Measurements from ENCODE around the gene THAP4.
"Not testable (repeated sequence)": the region's sequence is repeated elsewhere in the genome, so short reads cannot be mapped to it uniquely, and the experiment has no call there.

The THAP4 gene

GRCh38 chr2:241586564-241587264 is 50.2 kb downstream of the THAP4 start:
- DNase-seq (ENCODE audit: low read depth in 2 of 2): no peak

GRCh38 chr2:241584436-241584835 is 52.5 kb downstream of the THAP4 start:
- DNase-seq (ENCODE audit: low read depth in 2 of 2): no peak

- no peak for DNase-seq (ENCODE audit: low read depth in 2 of 2)
Observed at GRCh38 chr2:241582806-241583205, 54.2 kb downstream of the THAP4 start.

GRCh38 chr2:241582328-241582727 is 54.6 kb downstream of the THAP4 start:
- DNase-seq (ENCODE audit: low read depth in 2 of 2): no peak

- no peak for DNase-seq (ENCODE audit: low read depth in 2 of 2)
Observed at GRCh38 chr2:241579281-241579680, 57.7 kb downstream of the THAP4 start.

- DNase-seq (ENCODE audit: low read depth in 2 of 2): no peak
Observed at GRCh38 chr2:241577413-241578122, 59.4 kb downstream of the THAP4 start.

GRCh38 chr2:241576293-241576654 is 60.7 kb downstream of the THAP4 start:
- no peak for DNase-seq (ENCODE audit: low read depth in 2 of 2)

- no peak for DNase-seq (ENCODE audit: low read depth in 2 of 2)
Observed at GRCh38 chr2:241575624-241576292, 61.2 kb downstream of the THAP4 start.

- no peak for DNase-seq (ENCODE audit: low read depth in 2 of 2)
Observed at GRCh38 chr2:241574911-241575623, 61.9 kb downstream of the THAP4 start.

GRCh38 chr2:241573741-241574140 is 63.2 kb downstream of the THAP4 start:
- no peak for DNase-seq (ENCODE audit: low read depth in 2 of 2)

- not testable (repeated sequence) for DNase-seq (ENCODE audit: low read depth in 2 of 2)
Observed at GRCh38 chr2:241572915-241573651, 63.9 kb downstream of the THAP4 start.

- no peak for DNase-seq (ENCODE audit: low read depth in 2 of 2)
Observed at GRCh38 chr2:241571821-241572620, 64.9 kb downstream of the THAP4 start.

- DNase-seq (ENCODE audit: low read depth in 2 of 2): no peak
Observed at GRCh38 chr2:241570961-241571581, 65.9 kb downstream of the THAP4 start.

GRCh38 chr2:241569831-241570281 is 67.1 kb downstream of the THAP4 start:
- DNase-seq (ENCODE audit: low read depth in 2 of 2): no peak

GRCh38 chr2:241568726-241569125 is 68.2 kb downstream of the THAP4 start:
- DNase-seq (ENCODE audit: low read depth in 2 of 2): no peak

- DNase-seq (ENCODE audit: low read depth in 2 of 2): no peak
Observed at GRCh38 chr2:241567776-241568175, 69.2 kb downstream of the THAP4 start.

- DNase-seq (ENCODE audit: low read depth in 2 of 2): not testable (repeated sequence)
Observed at GRCh38 chr2:241567266-241567665, 69.7 kb downstream of the THAP4 start.

GRCh38 chr2:241566468-241566867 is 70.5 kb downstream of the THAP4 start:
- DNase-seq (ENCODE audit: low read depth in 2 of 2): no peak

GRCh38 chr2:241566021-241566420 is 70.9 kb downstream of the THAP4 start:
- DNase-seq (ENCODE audit: low read depth in 2 of 2): not testable (repeated sequence)

GRCh38 chr2:241565411-241565810 is 71.5 kb downstream of the THAP4 start:
- DNase-seq (ENCODE audit: low read depth in 2 of 2): no peak

Measured in stimulated activated CD8-positive, alpha-beta memory T cell treated with anti-CD3 and anti-CD28 coated beads, Interleukin-7, amount 100 ng/mL, for 4 hours (primary cell).